RKO (cell line): ENCODE data around the gene FAM83D.
A peak's percentile ranks its signal among the peaks of the same experiment; 100 is the strongest.

Experiments
- DNase-seq: peaks from one replicate; pipeline ENCODE4 v3.0.0-alpha.2; 2016; ENCODE audit warnings: low spot score

Gene FAM83D

GRCh38 chr20:38926142-38926933 lies at the start of gene FAM83D:
TSS of gene FAM83D (plus strand) at chr20:38926417. CDS start at chr20:38926443, 26 bp downstream.
- peak; percentile 99 for DNase-seq

- no peak for DNase-seq
Observed at GRCh38 chr20:38877483-38877882, 48.7 kb upstream of the FAM83D start.

GRCh38 chr20:38878866-38879265 lies 47.4 kb upstream of the FAM83D start:
- DNase-seq, result no peak

GRCh38 chr20:38880952-38881735 lies 45.1 kb upstream of the FAM83D start:
- DNase-seq, result no peak

GRCh38 chr20:38881806-38882440 lies 44.3 kb upstream of the FAM83D start:
- DNase-seq, result no peak

GRCh38 chr20:38882600-38882999 lies 43.6 kb upstream of the FAM83D start:
- no peak for DNase-seq

- no peak for DNase-seq
Observed at GRCh38 chr20:38883081-38883980, 42.9 kb upstream of the FAM83D start.

- no peak for DNase-seq
Observed at GRCh38 chr20:38883981-38884733, 42.1 kb upstream of the FAM83D start.

- DNase-seq, result no peak
Observed at GRCh38 chr20:38885357-38885756, 40.9 kb upstream of the FAM83D start.

- no peak for DNase-seq
Observed at GRCh38 chr20:38888059-38888831, 38.0 kb upstream of the FAM83D start.

- no peak for DNase-seq
Observed at GRCh38 chr20:38889050-38889449, 37.2 kb upstream of the FAM83D start.

- DNase-seq, result no peak
Observed at GRCh38 chr20:38889792-38890496, 36.3 kb upstream of the FAM83D start.

- DNase-seq, result no peak
Observed at GRCh38 chr20:38890497-38890818, 35.8 kb upstream of the FAM83D start.

- DNase-seq, result no peak
Observed at GRCh38 chr20:38892091-38892981, 33.9 kb upstream of the FAM83D start.

GRCh38 chr20:38893056-38893564 lies 33.1 kb upstream of the FAM83D start:
- no peak for DNase-seq

- peak; percentile 59 for DNase-seq
Observed at GRCh38 chr20:38893565-38894090, 32.6 kb upstream of the FAM83D start.

- DNase-seq, result no peak
Observed at GRCh38 chr20:38894091-38894847, 31.9 kb upstream of the FAM83D start.
